ENCODE measurements around the gene FAM53B. TPM values are rescaled to one million over a fixed set of nuclear protein-coding genes. Genes with fewer than 3 reads are reported as not detected.

The FAM53B gene
- total RNA-seq, 1 donor from 2014 or later = 27.1 TPM

DNA sequence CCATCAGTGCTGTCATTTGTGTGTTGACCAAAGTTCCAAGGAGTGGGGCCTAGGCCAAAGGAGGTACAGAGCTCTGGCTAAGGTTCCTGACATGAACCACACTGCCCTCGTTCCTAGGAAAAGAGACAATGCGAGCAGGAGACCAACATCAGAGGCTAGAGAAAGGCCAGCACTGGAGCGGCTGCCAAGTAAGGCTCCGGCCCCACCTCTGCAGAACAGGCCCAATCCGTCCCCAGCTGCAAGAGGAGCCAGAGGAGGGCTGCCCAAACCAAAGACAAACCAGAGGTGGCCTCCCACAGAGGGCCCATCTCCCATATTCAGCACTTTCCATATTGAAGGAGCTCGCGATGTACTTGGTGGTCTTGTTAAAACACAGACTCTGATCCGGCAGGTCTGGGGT lies 81.0 kb downstream of the FAM53B start:
- no peak for DNase-seq (ENCODE audit: low spot score)

DNA sequence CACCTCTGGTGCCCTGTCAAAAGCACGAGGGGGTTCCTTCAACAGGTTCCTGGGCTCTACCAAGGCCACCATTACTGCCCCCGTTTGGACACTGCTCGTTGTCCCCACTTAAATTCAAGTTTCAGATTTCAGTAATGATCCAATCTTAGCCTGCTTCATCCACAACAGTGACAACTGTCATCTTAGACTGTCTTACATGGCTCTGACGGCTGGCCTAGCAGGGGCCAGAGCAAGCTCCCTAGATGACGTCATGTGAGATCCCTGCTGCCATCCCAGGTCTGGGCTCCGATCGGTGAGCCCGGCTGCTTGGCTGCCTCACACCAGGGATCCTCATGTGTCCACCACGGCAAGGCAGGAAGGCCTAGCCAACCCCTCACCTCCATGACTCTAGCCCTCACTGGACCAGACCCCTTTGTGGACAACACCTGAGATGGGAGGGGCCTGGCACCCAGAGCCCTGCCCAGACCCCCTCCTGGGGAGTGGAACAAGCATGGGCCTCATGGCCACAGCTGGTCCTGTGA lies 82.5 kb downstream of the FAM53B start:
- DNase-seq (ENCODE audit: low spot score) = no peak

DNA sequence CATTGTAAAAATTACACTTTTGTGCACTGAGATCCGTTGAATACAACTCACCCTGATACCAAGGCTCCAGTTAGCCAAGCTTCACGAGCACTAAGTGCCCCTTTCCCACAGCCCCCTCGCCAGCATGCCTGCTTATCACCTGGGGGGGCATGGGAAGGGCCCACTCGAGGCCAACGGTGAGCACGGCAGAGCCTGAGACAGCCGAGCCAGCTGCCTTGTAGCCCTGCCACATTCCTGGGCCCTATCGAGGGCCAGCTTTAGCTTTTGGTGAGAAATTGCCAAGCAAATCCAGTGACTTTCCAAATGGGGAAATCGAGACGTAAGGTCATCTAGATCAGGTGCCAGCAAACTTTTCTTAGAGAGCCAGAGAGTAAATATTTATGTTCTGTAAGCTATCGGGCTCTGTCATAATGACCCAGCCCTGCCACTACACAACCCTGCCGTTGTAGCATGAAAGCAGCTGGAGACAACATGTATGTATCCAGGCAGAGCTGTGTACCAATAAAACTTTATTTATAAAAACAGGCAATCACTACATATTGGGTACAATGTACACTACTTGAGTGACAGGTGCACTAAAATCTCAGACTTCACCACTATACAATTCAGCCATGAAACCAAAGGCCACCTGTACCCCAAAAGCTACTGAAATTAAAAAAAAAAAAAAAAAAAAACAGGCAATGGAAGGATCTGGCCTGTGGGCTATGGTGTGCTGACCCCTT lies 83.6 kb downstream of the FAM53B start:
- DNase-seq (ENCODE audit: low spot score) = no peak

DNA sequence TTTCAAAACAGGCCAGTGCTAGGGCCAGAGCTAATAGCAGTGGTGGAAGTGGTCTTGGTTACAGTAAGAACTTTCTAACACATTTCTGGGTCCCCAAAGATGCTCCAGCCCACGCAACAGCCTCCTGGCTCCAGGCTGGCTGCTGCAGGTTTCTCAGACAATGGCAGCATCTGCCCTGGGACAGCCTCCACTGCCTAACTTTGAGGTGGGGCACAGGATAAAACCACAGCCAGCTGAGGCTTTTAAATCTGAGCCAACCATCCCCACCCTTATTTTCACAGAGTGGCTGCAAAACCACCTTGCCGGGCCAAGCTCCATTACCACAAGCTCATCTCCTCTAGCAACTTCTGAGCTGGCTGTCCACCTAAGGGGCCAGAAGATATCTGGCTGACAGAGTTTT lies 84.8 kb downstream of the FAM53B start:
- DNase-seq (ENCODE audit: low spot score) = no peak

DNA sequence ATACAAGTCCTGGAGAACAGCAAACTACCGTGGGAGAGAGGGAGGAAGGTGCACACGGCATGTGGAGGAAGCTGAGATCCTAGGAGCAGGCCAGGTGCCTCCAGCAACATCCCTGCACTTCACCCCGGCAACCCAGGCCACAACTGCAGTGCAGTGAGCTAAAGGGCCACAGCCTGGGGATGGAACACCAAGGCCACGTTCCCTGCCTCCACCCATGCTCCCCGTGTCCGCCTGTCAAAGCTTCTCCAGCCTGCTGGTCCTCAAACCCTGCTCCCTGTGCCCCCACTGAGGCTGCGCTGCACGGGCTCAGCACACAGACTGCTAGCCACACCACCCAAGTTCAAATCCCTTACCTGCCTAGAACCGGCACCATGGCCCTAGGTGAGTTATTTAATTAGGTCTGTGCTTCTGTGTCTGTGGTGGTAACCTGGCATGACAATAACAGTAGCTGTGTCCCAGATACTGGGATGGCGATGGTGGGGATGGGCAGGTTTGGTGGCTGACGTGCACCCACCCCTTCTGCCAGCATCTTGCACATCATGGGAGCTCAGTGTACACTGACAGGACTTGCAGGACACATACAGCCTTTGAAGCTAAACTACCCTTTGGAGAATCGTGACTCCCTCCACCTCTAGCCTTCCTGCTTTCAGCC lies 85.5 kb downstream of the FAM53B start:
- no peak for DNase-seq (ENCODE audit: low spot score)

DNA sequence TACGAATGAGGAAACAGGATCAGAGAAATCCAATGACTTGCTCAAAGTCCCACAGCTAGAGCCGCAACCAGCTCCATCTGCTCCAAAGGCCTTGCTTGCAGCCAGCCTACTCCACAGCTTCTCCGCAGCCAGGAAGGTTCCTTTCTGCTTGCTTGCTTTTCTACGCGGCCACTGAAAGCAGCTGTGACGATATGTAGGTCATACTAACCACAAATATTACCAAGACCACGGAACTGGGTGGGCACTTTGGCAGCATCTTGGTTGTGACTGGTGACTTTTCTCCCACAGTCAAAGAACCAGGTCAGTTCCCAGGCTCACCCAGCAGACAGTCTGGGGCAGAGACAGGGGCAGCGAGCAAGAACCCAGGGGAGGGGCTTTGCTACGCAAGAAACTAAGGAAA lies 86.4 kb downstream of the FAM53B start:
- DNase-seq (ENCODE audit: low spot score) = peak; percentile 44

DNA sequence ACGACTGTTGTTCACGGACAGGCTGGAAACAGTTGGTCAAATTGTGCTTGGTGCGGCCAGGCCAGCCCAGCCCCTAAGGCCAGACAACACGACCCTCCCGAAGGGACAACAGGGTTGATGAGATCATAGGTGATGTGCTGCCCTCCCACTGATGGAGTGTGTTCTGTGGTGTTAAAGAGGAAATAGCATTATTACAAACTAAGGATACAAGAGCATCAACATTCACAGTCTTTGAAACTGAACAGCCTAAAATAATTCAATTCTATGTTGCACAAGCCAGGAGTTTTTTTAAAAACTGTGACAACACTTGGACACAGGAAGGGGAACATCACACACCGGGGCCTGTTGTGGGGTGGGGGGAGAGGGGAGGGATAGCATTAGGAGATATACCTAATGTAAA lies 87.6 kb downstream of the FAM53B start:
- DNase-seq (ENCODE audit: low spot score) = no peak

DNA sequence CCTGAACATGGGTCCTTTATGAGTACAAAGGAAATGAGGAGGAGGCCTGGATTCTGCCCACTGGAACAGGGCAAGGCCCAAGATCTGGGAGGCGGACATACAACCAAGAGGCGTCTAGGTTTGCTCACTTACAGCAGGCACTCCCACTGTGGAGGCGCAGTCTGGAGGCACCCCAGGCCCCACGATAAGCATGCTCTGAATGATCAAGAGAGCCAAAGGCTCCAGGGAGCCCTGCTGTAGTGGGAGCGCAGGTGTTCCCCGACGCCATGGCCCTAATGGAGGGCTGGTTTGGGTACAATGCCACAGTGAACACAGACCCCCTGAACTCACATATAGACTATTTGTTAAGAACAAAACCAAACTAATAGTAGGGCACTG lies 88.1 kb downstream of the FAM53B start:
- DNase-seq (ENCODE audit: low spot score) = no peak

DNA sequence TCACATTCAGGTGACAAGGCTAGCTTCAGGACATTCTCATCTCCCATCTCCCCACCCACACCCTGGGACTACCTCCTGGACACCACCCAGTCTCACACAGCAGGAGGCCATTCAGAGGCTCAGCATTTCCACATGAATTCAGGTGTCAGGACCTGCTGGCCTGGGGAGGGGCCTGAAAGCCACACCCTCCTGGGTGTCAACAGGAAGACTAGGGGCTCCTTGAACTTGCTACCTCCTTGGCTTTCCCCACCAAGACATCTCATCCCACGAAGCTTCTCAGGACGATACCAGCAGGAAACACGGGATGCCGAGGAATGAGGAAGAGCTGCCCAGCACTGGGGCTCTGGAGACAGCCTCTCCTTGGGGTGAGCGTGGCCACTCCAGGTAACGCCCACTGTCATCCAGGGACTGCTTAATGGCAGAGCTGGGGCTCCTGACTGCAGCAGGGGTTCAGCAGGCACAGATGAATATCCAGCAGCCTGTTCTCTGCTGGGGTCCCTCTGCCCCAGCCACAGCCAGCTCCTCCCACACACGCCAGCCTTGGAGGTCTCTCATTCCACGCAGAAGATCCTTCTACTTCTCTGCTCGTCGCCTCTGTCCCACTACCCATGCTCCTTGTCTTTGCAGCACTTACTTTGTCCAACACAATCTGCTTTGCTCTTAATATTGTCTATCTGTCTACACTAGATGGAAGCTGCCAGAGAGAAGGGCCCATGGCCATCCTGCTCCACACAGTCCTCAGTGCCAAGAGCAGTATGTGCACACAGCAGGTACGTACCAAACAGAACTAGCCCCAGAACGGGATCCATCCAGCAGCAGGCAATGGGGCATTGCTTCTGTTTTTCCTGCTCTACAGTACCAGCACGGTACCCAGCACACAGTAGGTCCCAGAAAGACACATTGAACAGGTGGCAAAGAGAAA lies 88.7 kb downstream of the FAM53B start:
- no peak for DNase-seq (ENCODE audit: low spot score)

DNA sequence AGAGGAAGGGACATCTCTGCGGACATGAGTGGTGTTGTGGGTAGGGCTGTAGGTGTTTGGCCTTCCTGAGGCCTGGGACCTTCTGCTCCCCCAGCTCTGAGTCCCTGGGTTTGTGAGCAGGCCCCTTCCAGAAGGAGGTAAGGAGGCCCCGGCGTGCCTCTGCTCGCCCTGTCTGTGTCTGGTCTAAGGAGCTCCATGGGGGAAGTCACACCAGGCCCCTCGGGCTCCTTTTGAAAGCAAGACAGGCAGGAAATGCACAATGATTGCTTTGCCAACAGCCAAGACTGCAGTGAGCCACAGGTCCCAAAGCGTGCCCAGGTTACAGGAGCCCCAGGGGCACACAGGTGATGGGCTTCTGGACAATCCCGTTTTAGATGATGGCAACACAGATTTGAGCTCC lies 89.5 kb downstream of the FAM53B start:
- no peak for DNase-seq (ENCODE audit: low spot score)

DNA sequence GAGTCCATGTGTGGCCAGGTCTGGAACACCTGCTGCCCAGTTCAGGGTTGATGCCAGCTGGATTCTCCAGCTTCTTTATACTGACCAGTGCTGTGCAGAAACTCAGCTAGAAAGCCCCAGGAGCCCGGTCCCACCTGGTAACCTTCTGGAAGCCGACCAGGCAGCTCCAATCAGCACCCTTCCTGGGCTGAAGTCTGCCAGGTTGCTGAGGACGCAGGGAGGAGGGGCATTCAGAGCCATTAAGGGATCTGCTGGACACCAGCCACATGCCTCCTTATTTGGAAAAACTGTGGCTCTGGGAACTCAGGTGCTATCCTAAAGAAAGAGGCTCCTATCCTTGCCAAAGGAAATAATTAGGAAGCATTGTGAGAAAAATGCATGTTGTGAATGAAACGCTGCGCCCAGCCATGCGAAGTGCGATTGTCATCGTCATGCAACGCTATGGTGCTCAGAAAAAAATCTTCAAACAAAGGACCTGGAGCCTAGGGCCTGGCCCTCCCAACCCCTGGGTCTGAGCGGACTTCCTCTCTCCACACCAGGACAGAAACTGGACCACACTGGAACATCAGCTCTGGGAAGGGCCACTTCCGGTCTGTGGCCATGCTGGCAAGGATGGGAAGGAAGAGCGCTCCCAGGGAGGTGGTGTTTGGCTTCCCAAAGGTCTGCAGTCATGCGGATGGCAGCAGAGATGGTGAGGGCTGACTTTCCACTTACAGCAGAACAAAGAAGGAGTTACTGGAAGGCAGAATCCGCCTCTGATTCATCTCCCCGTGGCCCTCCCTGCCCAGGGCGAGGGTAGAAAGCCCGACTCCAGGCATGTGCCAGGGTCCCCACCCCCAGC lies 90.1 kb downstream of the FAM53B start:
- DNase-seq (ENCODE audit: low spot score) = no peak

DNA sequence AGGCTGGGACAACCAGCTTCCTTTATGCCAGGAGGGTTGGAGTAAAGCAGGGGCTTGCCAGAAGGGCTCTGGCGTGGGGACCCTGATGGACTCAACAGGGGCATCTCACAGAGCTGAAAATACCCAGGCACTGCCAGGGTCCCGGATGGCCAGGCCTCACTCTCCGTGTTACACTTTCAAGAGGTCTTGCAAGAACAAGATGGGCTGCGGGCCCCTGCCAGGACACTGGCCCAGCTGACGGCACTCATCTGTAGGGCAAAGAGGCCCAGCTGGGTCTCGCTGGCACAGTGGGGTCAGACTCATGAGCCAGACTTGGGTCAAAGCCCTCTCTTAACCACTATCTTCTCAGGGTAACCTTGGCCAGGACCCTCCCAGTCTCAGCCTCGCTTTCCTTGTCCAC lies 90.9 kb downstream of the FAM53B start:
- DNase-seq (ENCODE audit: low spot score) = no peak

DNA sequence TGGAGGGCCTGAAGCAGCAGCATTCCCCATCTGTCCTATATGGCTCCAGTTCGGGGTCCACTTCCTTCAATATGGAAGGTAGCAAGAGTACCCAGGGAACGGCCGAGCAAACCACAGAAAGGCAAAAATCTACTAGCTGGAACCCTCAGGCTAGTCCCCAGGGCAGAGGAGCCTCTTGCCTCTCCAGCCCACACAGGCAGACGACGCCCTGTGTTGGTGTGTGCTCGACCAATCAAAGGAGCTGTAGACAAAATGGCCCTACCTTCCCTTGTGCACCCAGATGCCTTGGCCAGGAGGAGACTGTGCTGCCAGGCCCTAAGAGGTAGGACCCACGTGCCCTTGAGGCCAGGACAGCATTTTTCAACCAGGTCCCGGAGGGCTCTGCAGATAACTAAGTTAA lies 91.5 kb downstream of the FAM53B start:
- DNase-seq (ENCODE audit: low spot score) = no peak

DNA sequence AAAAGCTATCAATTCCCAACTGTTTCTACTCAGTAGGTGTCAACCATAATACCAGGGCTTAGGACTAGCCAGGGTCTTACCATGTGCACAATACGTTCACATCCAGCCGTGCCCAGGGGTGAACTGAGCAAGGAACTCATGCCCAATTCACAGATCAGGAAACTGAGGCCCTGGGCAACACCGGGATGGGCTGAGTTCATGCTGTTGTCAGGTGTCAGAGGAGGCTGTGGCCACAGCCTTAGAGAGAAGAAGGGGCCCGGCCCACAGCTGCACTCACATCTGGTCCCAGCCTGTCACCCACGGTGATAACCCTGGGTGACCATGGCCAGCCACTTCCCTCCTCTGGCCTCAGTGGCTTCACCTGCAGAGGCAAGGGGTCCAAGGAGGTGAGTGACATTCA lies 92.0 kb downstream of the FAM53B start:
- DNase-seq (ENCODE audit: low spot score) = no peak

DNA sequence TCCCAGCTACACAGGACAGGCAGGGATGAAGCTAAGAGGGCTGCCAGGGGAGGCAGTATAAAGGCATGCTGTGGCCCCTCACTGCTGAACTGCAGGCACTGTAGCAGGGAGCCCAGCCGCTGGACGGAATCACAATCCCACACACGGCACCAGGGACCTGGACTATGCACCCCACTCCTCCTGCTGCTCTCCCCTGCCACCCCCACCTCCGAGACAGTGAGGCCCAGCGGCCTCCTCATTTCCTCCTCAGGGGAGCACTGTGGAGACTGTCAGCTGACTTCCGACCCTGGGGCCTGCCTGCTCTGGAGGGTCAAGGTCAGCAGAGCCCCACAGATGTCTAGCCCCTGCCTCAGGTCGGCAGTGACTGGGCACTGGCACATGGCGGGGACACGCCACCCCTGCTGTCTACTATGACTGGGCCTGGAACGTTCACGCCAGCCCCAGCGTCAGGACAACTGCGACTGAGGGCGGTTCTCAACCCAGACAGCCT lies 92.7 kb downstream of the FAM53B start:
- no peak for DNase-seq (ENCODE audit: low spot score)

DNA sequence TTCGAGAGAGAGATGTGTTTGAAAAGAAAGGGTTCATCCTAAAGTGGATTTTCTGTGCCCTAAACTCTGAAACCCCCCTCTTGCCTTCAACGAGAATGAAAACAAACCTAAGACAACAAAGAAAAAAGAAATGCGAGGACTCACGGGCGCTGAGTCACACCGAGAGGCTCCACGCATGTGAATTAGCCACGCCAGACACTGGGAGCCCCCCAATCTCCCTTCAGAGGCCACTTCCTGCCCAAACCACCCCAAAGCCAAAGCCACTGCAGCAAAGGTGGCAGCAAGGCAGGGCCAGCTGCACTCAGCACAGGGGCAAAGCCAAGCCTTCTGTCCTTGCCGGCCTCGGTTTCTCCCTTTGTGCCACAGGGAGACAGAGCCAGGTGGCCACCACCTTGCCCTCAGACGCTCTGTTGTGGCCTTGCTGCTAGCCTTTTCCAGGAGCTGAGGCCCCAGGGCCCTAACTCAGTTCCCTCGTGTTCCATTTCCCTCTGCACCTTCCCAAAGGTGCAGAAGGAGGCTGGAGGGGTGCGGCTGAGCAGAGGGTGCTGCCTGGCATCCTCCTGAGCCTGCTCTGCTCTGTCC lies 93.3 kb downstream of the FAM53B start:
- no peak for DNase-seq (ENCODE audit: low spot score)

DNA sequence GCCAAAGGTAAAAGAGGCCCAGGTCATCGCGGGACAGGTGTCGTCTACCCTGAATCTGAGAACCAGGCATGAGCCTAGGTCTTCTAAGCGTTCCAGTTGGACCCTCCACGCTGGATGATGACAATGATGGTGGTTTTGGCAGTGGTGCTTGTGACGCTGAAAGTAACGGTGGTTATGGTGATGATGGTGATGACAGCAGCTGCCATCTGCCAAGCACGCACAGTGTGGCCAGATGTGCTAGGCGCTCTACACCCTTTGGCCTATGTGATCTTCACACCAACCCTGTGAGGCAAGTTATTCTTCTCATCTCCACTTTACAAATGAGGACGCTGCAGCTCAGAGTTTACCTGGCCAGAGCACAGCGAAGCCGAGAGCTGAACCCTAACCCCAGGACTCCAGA lies 93.9 kb downstream of the FAM53B start:
- DNase-seq (ENCODE audit: low spot score) = no peak

DNA sequence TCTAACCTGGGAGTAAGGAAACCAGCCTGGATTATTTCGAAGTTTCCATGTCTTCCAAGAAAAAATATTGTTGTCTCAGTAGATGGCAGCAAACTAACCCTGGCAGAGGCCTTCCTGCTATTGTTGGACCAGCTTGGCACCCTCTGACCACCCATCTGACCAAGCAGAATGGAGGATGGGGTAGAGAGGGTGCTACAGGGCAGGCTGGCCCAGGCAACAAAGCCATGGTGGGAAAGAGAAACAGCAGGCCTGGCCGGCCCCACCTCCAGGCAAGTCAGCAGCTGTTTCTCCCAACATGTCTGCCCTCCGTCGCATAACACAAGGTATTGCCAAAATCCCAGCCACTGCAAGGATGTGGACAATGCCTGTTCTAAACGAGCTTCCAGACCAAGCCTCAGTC lies 95.0 kb downstream of the FAM53B start:
- no peak for DNase-seq (ENCODE audit: low spot score)

DNA sequence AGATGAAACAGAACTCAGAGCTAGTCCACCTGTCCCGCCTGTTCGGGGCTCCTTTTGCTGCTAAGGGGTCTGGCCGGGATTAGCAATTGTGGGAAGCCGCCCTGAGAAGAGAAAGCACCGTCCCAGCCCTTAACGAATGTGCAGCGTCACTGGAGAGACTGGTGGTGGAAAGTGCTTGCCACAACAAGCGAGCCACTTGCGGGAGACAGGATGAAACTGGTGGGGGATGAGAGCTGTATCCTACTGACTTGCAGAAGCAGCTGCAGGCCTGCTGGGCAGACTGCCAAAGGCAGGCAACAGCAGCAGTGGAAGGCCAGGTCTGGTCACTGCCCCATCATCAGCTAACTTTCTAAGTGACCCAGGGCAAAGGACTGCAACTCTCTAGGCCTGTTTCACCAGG lies 95.4 kb downstream of the FAM53B start:
- peak; percentile 70 for DNase-seq (ENCODE audit: low spot score)

DNA sequence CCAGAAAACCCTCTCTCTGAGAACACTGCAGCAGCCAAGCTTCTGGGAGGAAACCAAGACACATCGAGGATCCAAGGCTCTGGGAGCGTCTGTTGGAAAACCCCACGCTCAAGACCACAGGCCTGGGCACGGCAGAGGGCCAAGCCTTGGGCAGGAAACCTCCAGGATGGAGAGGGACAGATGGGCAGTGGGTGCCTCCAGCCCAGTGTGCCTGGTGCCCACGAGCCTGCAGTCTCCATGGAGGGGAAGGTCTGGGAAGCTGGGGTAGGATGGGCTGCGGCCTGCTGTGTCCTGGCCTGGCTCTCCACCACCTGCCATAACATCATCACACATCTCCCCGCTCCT lies 96.1 kb downstream of the FAM53B start:
- no peak for DNase-seq (ENCODE audit: low spot score)
